SK-N-SH (cell line): ENCODE data around the gene PRDM11. TPM values are rescaled to one million over a fixed set of nuclear protein-coding genes. Genes with fewer than 3 reads are reported as not detected.

Experiments
- CTCF ChIA-PET: fragments of 300-600, 350-600 bp; formaldehyde crosslinking; extraction: SDS; loops from one replicate; lab custom pipeline; 2021; lab: Yijun Ruan, JAX
- POLR2A ChIA-PET: fragments of 350-600 bp; sonication (Branson Sonifier 250); formaldehyde crosslinking; extraction: SDS; loops from one replicate; lab custom pipeline; 2020; ENCODE audit warnings: antibody characterized with exemption, inconsistent platforms; lab: Yijun Ruan, JAX
- DNase-seq: peaks from one replicate; pipeline ENCODE4 v3.0.0; 2012
- H2AFZ ChIP-seq: fragments of 200-600 bp; sonication (generic); 2 replicates; pipeline ENCODE4 v1.8.1; 2016; ENCODE audit warnings: antibody characterized with exemption, mild to moderate bottlenecking, low read depth
- H3F3A ChIP-seq: fragments of 200-600 bp; sonication (generic); replicated peaks from 2 replicates; pipeline ENCODE3; 2016; ENCODE audit warnings: antibody characterized with exemption, mild to moderate bottlenecking; ENCODE audit not compliant: insufficient read depth
- H3K27ac ChIP-seq, 2 experiments: fragments of 200-500 bp in 1 of 2; fragments of 200-600 bp in 1 of 2; sonication (Bioruptor generic) in 1 of 2; sonication (generic), shearing (Covaris generic) in 1 of 2; 2 replicates each; pipeline versions ENCODE4 v1.5.1 to v1.6.1; 2014 to 2016; ENCODE audit warnings: low read depth in 2 of 2, inconsistent platforms in 1 of 2, low read length in 1 of 2, mild to moderate bottlenecking in 1 of 2, mixed read lengths in 1 of 2
- H3K27me3 ChIP-seq: fragments of 200-600 bp; sonication (generic), shearing (Covaris generic); 2 replicates; pipeline ENCODE4 v1.6.1; 2016; ENCODE audit warnings: mixed run types; ENCODE audit not compliant: insufficient read depth
- H3K36me3 ChIP-seq, 2 experiments: fragments of 200-500 bp in 1 of 2; fragments of 200-600 bp in 1 of 2; sonication (Bioruptor generic) in 1 of 2; sonication (generic) in 1 of 2; replicated peaks in 1 of 2; 2 replicates each; pipeline versions ENCODE3 to v1.5.1; 2014 to 2016; ENCODE audit warnings: low read length in 1 of 2, mild to moderate bottlenecking in 1 of 2; ENCODE audit not compliant: insufficient read depth in 2 of 2, control insufficient read depth in 1 of 2
- H3K4me1 ChIP-seq, 2 experiments: fragments of 200-500 bp in 1 of 2; fragments of 200-600 bp in 1 of 2; sonication (Bioruptor generic) in 1 of 2; sonication (generic), shearing (Covaris generic) in 1 of 2; 2 replicates each; pipeline versions ENCODE4 v1.5.1 to v1.6.1; 2014 to 2016; ENCODE audit warnings: low read depth in 1 of 2, low read length in 1 of 2, mixed run types in 1 of 2; ENCODE audit not compliant: insufficient read depth in 2 of 2, control insufficient read depth in 1 of 2
- H3K4me2 ChIP-seq: fragments of 200-600 bp; sonication (generic), shearing (Covaris generic); 2 replicates; pipeline ENCODE4 v1.6.1; 2017; ENCODE audit warnings: mixed run types
- H3K4me3 ChIP-seq, 2 experiments: fragments of 200-500 bp in 1 of 2; fragments of 200-600 bp in 1 of 2; sonication (Bioruptor generic) in 1 of 2; sonication (generic), shearing (Covaris generic) in 1 of 2; 2 replicates each; pipeline versions ENCODE4 v1.5.1 to v1.8.1; 2014 to 2016; ENCODE audit warnings: low read depth in 2 of 2, inconsistent platforms in 1 of 2, low read length in 1 of 2, mild to moderate bottlenecking in 1 of 2, mixed read lengths in 1 of 2, moderate library complexity in 1 of 2
- H3K79me2 ChIP-seq: fragments of 200-600 bp; sonication (generic); 2 replicates; pipeline ENCODE4 v1.8.1; 2017; ENCODE audit warnings: mild to moderate bottlenecking; ENCODE audit not compliant: insufficient read depth
- H3K9ac ChIP-seq: fragments of 200-600 bp; sonication (generic); 2 replicates; pipeline ENCODE4 v1.6.1; 2017; ENCODE audit warnings: mixed run types
- H3K9me2 ChIP-seq: fragments of 200-600 bp; sonication (generic); 2 replicates; pipeline ENCODE4 v1.6.1; 2017; ENCODE audit warnings: mixed run types
- H3K9me3 ChIP-seq: fragments of 200-600 bp; sonication (generic); 2 replicates; pipeline ENCODE4 v1.6.1; 2017; ENCODE audit warnings: mixed run types, mild to moderate bottlenecking, moderate library complexity
- H4K20me1 ChIP-seq: fragments of 200-600 bp; sonication (generic); 2 replicates; pipeline ENCODE4 v1.6.1; 2017; ENCODE audit warnings: mild to moderate bottlenecking, mixed run types; ENCODE audit not compliant: insufficient read depth
- CHD2 ChIP-seq: fragments of 150-350 bp; IDR thresholded peaks from 2 replicates; pipeline ENCODE4 v1.6.1; 2018; ENCODE audit warnings: low read length; ENCODE audit not compliant: partially characterized antibody
- ELF1 ChIP-seq: IDR thresholded peaks from 2 replicates; pipeline ENCODE4 v1.4.0; 2012
- FOSL2 ChIP-seq: IDR thresholded peaks from 2 replicates; pipeline ENCODE4 v1.4.0; 2012; ENCODE audit warnings: low read depth, mild to moderate bottlenecking, moderate library complexity, borderline replicate concordance
- FOXJ3 ChIP-seq: sonication (generic); formaldehyde crosslinking; IDR thresholded peaks from 2 replicates; pipeline ENCODE4 v1.5.1; 2020; ENCODE audit warnings: mild to moderate bottlenecking, missing genetic modification reagents
- FOXM1 ChIP-seq: IDR thresholded peaks from 2 replicates; pipeline ENCODE4 v1.4.0; 2012; ENCODE audit warnings: low read depth, mild to moderate bottlenecking
- GATA2 ChIP-seq: sonication (generic); formaldehyde crosslinking; IDR thresholded peaks from 2 replicates; pipeline ENCODE4 v1.5.0; 2020; ENCODE audit warnings: mild to moderate bottlenecking, missing genetic modification reagents
- JUND ChIP-seq: IDR thresholded peaks from 2 replicates; pipeline ENCODE4 v1.4.0; 2012
- MXI1 ChIP-seq: IDR thresholded peaks from 2 replicates; pipeline ENCODE4 v1.6.1; 2012; ENCODE audit warnings: mild to moderate bottlenecking, low read depth, low read length, improper control_type of control experiment
- NFIC ChIP-seq: IDR thresholded peaks from 2 replicates; pipeline ENCODE4 v1.4.0; 2012; ENCODE audit warnings: borderline replicate concordance
- RCOR1 ChIP-seq: fragments of 150-350 bp; IDR thresholded peaks from 2 replicates; pipeline ENCODE4 v1.6.1; 2017; ENCODE audit warnings: antibody characterized with exemption, low read length
- SMC3 ChIP-seq: IDR thresholded peaks from 2 replicates; pipeline ENCODE4 v1.6.1; 2012; ENCODE audit warnings: low read depth, low read length, improper control_type of control experiment
- TAF1 ChIP-seq: IDR thresholded peaks from 2 replicates; pipeline ENCODE4 v1.6.1; 2012; ENCODE audit warnings: low read depth, mild to moderate bottlenecking, low read length, moderate library complexity, borderline replicate concordance
- YY1 ChIP-seq: IDR thresholded peaks from 2 replicates; pipeline ENCODE4 v1.4.0; 2012; ENCODE audit warnings: low read depth, mild to moderate bottlenecking
- WGBS: methylation state at CpG from one replicate; pipeline ENCODE4 v1.1.6; 2017; ENCODE audit warnings: low lambda C conversion rate; 5-methylcytosine and 5-hydroxymethylcytosine counted together
- polyA plus RNA-seq, 3 experiments: library from polyadenylated mRNA; depleted of rRNA; stranded (reverse); fragments of >200 nt; gene quantifications; 2 replicates each; pipeline ENCODE4 v1.2.3, GENCODE V29; 2012
- TF ChIP-seq, protein P1 (sequence below): fragments of 200-600 bp; sonication (generic); IDR thresholded peaks from 2 replicates; pipeline ENCODE4 v1.6.1; 2017; ENCODE audit warnings: antibody characterized with exemption, mild to moderate bottlenecking, moderate library complexity
- TF ChIP-seq, protein P2 (sequence below): fragments of 150-350 bp; IDR thresholded peaks from 2 replicates; pipeline ENCODE4 v1.6.1; 2017; ENCODE audit warnings: antibody characterized with exemption, low read length, low read depth, borderline replicate concordance
- TF ChIP-seq, protein P3 (sequence below): IDR thresholded peaks from 2 replicates; pipeline ENCODE4 v1.4.0; 2012; ENCODE audit warnings: low read depth

The PRDM11 gene
- polyA plus RNA-seq, 1 of the 3 experiments (the other 2 are of a cell fraction): 4.5 TPM

DNA sequence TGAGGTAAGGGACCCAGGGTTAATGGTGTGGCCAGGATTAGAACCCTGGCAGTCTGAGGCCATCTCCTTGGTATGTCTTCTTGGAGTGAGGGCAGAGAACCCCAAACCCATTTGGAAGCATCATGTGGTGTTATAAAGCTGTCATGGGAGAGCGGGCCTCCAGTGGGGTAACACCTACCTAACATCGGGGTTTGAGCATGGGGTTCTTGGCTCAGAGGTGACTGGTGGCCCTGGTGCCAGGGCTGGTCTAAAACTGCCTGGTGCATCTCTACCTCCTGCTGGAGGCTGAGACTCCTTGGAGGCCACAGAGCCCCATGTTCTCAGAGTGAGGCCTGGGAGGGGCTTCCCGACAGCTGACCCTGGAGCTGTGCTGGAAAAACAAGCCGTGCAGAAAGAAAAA is 4.5 kb downstream of the PRDM11 start (continued):
- TF ChIP-seq, protein P1, sequence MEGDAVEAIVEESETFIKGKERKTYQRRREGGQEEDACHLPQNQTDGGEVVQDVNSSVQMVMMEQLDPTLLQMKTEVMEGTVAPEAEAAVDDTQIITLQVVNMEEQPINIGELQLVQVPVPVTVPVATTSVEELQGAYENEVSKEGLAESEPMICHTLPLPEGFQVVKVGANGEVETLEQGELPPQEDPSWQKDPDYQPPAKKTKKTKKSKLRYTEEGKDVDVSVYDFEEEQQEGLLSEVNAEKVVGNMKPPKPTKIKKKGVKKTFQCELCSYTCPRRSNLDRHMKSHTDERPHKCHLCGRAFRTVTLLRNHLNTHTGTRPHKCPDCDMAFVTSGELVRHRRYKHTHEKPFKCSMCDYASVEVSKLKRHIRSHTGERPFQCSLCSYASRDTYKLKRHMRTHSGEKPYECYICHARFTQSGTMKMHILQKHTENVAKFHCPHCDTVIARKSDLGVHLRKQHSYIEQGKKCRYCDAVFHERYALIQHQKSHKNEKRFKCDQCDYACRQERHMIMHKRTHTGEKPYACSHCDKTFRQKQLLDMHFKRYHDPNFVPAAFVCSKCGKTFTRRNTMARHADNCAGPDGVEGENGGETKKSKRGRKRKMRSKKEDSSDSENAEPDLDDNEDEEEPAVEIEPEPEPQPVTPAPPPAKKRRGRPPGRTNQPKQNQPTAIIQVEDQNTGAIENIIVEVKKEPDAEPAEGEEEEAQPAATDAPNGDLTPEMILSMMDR: no peak
- TF ChIP-seq TAF1: no peak
- TF ChIP-seq YY1: no peak
- TF ChIP-seq FOXM1: no peak

DNA sequence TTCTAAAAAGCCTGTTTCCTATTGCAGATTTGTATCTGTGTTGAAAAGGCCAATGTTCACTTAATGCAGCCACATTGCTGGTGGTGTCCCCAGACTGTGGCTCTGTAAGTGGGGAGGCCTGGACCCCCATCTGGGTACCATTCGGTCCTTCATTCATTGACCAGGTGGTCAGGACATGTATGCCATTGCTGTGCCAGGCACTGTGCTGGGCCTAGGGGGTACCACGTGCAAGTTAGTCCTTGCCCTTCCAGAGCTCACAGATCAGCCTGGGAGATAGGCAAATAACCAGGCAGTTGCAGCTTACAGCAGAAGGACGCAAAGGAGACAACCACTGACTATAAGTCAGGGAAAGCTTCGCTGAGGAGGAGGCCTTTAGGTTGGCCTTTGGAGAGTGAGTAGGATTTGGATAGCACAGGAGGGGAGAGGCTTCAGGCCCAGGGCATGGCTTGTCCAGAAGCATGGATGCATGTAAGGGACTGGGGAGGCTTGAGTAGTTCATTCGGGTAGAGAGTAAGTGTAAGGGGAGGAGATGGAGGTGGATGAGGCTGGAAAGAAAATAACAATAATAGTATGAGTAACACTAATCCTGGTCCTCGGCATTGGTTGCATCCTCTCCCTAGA is 5.0 kb downstream of the PRDM11 start:
- POLR2A ChIA-PET: no interaction called here

DNA sequence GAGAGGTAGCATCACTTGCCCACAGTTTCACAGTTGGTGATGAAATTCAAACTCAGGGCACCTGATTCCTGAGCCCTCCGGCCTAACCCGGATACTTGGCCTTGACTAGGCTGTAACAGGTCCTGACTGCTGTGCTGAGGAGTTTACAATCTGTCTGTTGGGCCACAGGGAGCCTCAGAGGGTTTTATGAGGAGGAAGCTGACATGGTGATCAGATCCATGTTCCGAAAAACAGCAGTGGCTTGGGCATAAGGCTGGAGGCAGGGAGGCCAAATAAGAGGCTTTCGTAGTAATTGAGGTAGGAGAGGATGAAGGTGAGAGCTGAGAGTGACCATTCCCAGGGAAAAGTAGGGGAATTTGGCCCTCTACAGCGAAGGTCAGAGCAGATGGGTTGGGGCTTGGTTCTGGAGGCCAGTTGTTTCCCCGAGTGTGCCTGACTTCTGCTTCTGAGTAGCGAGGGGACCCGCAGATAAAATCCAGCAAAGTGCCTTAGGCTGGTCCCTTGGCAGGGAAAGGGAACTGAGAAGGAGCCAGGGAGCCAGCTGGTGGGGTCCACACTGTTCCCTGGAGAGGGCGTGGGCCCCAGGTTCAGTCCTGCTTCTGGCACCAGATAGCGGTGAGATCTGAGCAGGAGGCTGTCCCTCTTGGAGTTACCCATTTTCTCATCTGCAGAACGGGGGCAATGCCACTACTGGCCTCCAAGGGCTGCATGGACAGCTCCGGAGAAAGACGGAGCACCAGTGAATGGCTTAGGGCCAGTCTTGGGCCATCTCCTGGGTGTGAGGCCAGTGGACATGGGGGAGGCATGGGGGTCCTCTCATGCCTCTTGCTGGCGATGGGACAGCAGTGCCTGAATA is 6.5 kb downstream of the PRDM11 start:
- no peaks in the 10 kb centered on the region for H3K9me2 ChIP-seq
- CTCF ChIA-PET: no interaction called here
- H3K4me3 ChIP-seq: no peak overlapping the region
- POLR2A ChIA-PET: no interaction called here
- H3K79me2 ChIP-seq: peaks cover 9% of the 10 kb centered on the region; the same call in 1 of the 2 replicates
- no peak overlapping the region for H3K27ac ChIP-seq
- H3K4me2 ChIP-seq: no peak overlapping the region
- TF ChIP-seq, protein P2, sequence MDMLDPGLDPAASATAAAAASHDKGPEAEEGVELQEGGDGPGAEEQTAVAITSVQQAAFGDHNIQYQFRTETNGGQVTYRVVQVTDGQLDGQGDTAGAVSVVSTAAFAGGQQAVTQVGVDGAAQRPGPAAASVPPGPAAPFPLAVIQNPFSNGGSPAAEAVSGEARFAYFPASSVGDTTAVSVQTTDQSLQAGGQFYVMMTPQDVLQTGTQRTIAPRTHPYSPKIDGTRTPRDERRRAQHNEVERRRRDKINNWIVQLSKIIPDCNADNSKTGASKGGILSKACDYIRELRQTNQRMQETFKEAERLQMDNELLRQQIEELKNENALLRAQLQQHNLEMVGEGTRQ: no peak
- no peak for TF ChIP-seq JUND
- TF ChIP-seq NFIC: no peak
- no peak for TF ChIP-seq FOXJ3 (CRISPR knock-in tag)
- no peak for TF ChIP-seq ELF1
- TF ChIP-seq MXI1: no peak
- TF ChIP-seq, protein P3, sequence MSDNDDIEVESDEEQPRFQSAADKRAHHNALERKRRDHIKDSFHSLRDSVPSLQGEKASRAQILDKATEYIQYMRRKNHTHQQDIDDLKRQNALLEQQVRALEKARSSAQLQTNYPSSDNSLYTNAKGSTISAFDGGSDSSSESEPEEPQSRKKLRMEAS: no peak
- TF ChIP-seq RCOR1: no peak
- TF ChIP-seq FOSL2: no peak
- no peak for TF ChIP-seq SMC3
- TF ChIP-seq TAF1: no peak
- TF ChIP-seq, all 33 proteins: peak for 0
- Histone ChIP-seq H3K9ac (no peak overlapping the region), H2AFZ (no peak overlapping the region), H4K20me1 (peaks cover 7% of the 10 kb centered on the region; the same call in 1 of the 2 replicates), H3F3A (no peaks in the 10 kb centered on the region), H3K36me3 (no peaks in the 10 kb centered on the region), H3K27me3 (no peaks in the 10 kb centered on the region), H3K9me3 (no peaks in the 10 kb centered on the region), H3K4me1 (peaks cover 4 to 26% of the 10 kb centered on the region in 2 experiments; a peak in 1 of 4 replicates)
- no peak for DNase-seq
- WGBS: 88% methylated on average over 11 of the region's 14 CpGs

More for the DNA sequence above, 5.0 kb downstream of the PRDM11 start:
- peak overlapping the region in 1 of 2 experiments; percentile 32; a peak in 2 of 4 replicates for H3K27ac ChIP-seq
- H3K9me2 ChIP-seq: no peaks in the 10 kb centered on the region
- CTCF ChIA-PET: interaction anchor here (1.2 to 1.6 kb wide), 4 partner anchors 41 to 189 kb away, joined by 3 to 5 read pairs (median 3); no protein-coding TSS in a partner anchor
- TF ChIP-seq TAF1 (no peak), MXI1 (peak; percentile 73), CHD2 (peak; percentile 13), GATA2 (CRISPR knock-in tag) (peak; percentile 93), SMC3 (no peak)
- peaks cover 7% of the 10 kb centered on the region; the same call in 1 of the 2 replicates for H4K20me1 ChIP-seq
- no peak overlapping the region for H3K4me3 ChIP-seq
- no peak overlapping the region for H3K4me2 ChIP-seq
- H3K27me3 ChIP-seq: no peaks in the 10 kb centered on the region
- DNase-seq: peak; percentile 58
- no peaks in the 10 kb centered on the region for H3K9me3 ChIP-seq
- H3K9ac ChIP-seq: no peak overlapping the region
- no peak overlapping the region for H2AFZ ChIP-seq
- no peaks in the 10 kb centered on the region for H3F3A ChIP-seq
- WGBS: 83% methylated on average over 5 of the region's 6 CpGs
- no peaks in the 10 kb centered on the region for H3K36me3 ChIP-seq
- peaks cover 16% of the 10 kb centered on the region; the same call in 1 of the 2 replicates for H3K79me2 ChIP-seq
- peaks cover 10 to 21% of the 10 kb centered on the region in 2 experiments; a peak in 1 of 4 replicates for H3K4me1 ChIP-seq
